HAP-1 (cell line): ENCODE results near the gene NUMBL.

ENCODE experiments used
- DNase-seq, 2 experiments: peaks; one replicate each; pipeline ENCODE4 v3.0.0-alpha.2; 2016 to 2020; ENCODE audit warnings: low spot score in 2 of 2
- H3K27me3 ChIP-seq: fragments of 250-450 bp; sonication (Bioruptor Pico); 2 replicates; pipeline ENCODE4 v1.5.1; 2020; ENCODE audit warnings: low read depth, mild to moderate bottlenecking, moderate library complexity
- H3K36me3 ChIP-seq: fragments of 250-450 bp; sonication (Bioruptor Pico); replicated peaks from 2 replicates; pipeline ENCODE4 v1.5.1; 2020; ENCODE audit warnings: mild to moderate bottlenecking
- H3K4me1 ChIP-seq: fragments of 250-450 bp; sonication (Bioruptor Pico); 2 replicates; pipeline ENCODE4 v1.5.1; 2020; ENCODE audit warnings: mild to moderate bottlenecking
- H3K4me3 ChIP-seq: fragments of 250-450 bp; sonication (Bioruptor Pico); 2 replicates; pipeline ENCODE4 v1.5.1; 2020; ENCODE audit warnings: mild to moderate bottlenecking, moderate library complexity
- H3K9me3 ChIP-seq: fragments of 250-450 bp; sonication (Bioruptor Pico); 2 replicates; pipeline ENCODE4 v1.5.1; 2020; ENCODE audit warnings: mild to moderate bottlenecking, moderate library complexity
- in situ Hi-C: fragments of 300-500 bp; cut with MboI; formaldehyde crosslinking; loops from 3 replicates; pipeline ENCODE4 v1.14.3; 2020; ENCODE audit warnings: low sequenced_read_pairs, inconsistent platforms, mixed read lengths

NUMBL gene

DNA sequence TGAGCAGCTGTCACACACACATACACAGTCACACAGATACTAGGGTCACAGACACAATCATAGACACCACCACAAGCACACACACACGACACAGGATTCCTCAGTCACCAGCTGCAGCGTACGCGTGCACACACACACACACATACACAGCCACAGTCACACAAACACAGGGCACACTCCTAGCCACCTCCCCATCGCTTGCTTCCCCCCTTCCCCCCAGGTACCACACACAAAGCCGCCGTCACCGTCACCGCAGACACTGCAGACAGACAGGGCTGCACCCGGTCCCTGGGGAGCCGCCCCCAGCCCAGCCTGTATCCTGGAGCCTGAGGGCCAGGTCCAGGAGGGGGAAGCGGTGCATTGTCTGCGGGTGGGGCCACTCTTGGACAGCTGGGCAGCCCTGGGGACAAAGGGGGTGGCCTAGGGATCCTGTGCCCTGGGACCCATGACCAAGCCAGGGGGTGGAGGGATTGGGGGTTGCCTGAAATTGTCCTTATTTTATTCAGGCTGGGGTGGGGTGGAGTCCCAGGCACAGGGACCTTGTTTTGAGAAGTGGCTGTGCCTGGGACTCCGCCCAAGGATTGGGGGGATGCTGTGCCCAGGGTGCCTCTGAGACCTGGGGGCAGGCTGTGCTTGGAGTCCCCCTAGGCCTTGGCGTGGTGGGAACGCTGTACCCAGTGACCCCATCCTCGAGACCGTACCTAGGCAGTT lies 957 bp downstream of the NUMBL start:
- Histone ChIP-seq H3K9me3 (no peaks in the 10 kb centered on the region), H3K4me1 (peaks cover 14% of the 10 kb centered on the region), H3K27me3 (no peaks in the 10 kb centered on the region), H3K36me3 (peaks cover 22% of the 10 kb centered on the region), H3K4me3 (peak overlapping the region; percentile 49)
- in situ Hi-C loops = no loop called here
- peak in 1 of 2 experiments; percentile 68 for DNase-seq

- Histone ChIP-seq H3K36me3 (peaks cover 20% of the 10 kb centered on the region), H3K9me3 (no peaks in the 10 kb centered on the region), H3K27me3 (no peaks in the 10 kb centered on the region), H3K4me3 (peak overlapping the region; percentile 49), H3K4me1 (peaks cover 14% of the 10 kb centered on the region)
- DNase-seq = no peak
- in situ Hi-C loops = no loop called here
These were observed 1.5 kb downstream of the NUMBL start for GRCh38 chr19:40688987-40689338.

GRCh38 chr19:40688309-40688708 lies 2.1 kb downstream of the NUMBL start:
- peaks cover 14% of the 10 kb centered on the region for H3K4me1 ChIP-seq
- DNase-seq = no peak
- no peaks in the 10 kb centered on the region for H3K27me3 ChIP-seq
- in situ Hi-C loops = no loop called here
- H3K36me3 ChIP-seq = peaks cover 20% of the 10 kb centered on the region
- H3K4me3 ChIP-seq = no peak overlapping the region
- no peaks in the 10 kb centered on the region for H3K9me3 ChIP-seq

DNA sequence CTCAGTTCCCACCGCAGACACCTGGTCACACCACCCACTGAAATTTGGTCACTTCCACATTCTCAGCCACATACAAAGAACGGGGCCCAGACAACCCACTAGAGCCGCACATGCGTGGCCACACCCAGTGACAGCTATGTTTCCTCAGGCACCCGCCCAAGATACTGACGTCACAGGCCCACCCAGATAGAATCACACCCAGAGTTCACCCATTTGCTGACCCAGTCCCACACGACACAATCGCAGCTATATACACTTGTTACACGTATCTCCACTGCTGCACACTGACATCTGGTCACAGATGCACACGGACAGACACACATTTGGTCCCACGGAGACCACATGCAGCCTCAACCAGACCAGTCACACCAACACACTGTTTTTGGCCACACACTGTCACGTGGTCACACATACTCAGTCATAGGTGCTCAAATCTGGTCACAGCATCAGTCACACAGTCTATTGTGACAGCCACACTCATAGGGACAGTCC lies 2.9 kb downstream of the NUMBL start:
- in situ Hi-C loops = no loop called here
- no peaks in the 10 kb centered on the region for H3K27me3 ChIP-seq
- H3K36me3 ChIP-seq = peaks cover 20% of the 10 kb centered on the region
- no peak overlapping the region for H3K4me3 ChIP-seq
- no peaks in the 10 kb centered on the region for H3K9me3 ChIP-seq
- H3K4me1 ChIP-seq = peaks cover 14% of the 10 kb centered on the region
- no peak for DNase-seq

GRCh38 chr19:40686882-40687524 lies 3.4 kb downstream of the NUMBL start:
- no peaks in the 10 kb centered on the region for H3K9me3 ChIP-seq
- peaks cover 14% of the 10 kb centered on the region for H3K4me1 ChIP-seq
- in situ Hi-C loops = no loop called here
- peaks cover 25% of the 10 kb centered on the region for H3K36me3 ChIP-seq
- DNase-seq = no peak
- H3K4me3 ChIP-seq = no peak overlapping the region
- H3K27me3 ChIP-seq = no peaks in the 10 kb centered on the region

DNA sequence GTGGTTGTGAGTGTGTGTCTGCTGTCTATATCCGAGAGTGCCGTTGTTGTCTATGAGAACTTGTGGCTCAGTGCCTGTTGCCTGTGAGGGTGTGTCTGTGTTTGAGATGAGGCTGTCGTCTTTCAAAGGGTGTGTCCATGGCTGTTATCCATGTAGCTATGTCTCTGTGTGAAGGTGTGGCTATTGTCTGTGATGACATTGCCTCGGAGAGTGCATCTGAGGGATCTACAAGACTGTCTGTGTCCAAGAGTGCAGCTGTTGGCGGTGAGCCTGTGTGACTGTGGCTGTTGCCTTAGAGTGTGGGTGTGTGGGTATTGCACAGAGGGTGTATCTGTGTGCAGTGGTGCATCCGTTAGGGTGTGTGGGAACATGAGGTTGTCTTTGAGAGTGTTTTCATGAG lies 4.9 kb downstream of the NUMBL start:
- H3K4me3 ChIP-seq = no peak overlapping the region
- no peaks in the 10 kb centered on the region for H3K27me3 ChIP-seq
- peaks cover 6% of the 10 kb centered on the region; the same call in 1 of the 2 replicates for H3K4me1 ChIP-seq
- DNase-seq = no peak
- peaks cover 27% of the 10 kb centered on the region for H3K36me3 ChIP-seq
- in situ Hi-C loops = no loop called here
- no peaks in the 10 kb centered on the region for H3K9me3 ChIP-seq

DNA sequence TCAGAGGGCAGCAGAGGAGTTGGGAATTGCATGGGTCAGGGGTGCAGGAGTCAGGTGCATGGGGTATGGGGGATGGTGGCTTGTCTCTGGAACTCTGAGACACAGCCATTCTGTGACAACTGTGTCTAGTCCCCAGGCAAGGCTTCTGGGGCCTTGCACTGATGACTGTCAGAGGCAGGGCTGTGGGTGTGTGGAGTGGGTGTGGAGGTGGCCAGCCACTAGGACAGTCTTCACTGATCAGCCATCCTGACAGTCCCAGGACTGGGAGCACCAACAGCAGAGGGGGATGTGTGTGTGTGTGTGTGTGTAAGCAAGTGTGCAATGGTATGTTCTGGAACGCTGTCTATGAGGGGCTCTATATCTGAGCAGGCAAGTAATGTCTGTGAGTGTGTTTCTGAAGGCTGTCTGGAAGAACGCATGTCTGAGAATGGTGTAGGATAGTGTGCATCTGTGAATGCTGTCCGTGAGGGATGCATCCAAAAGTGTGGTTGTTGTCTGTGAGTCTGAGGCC lies 5.4 kb downstream of the NUMBL start:
- no peak for DNase-seq
- in situ Hi-C loops = no loop called here
- Histone ChIP-seq H3K4me1 (peaks cover 6% of the 10 kb centered on the region; the same call in 1 of the 2 replicates), H3K4me3 (no peak overlapping the region), H3K36me3 (peaks cover 29% of the 10 kb centered on the region), H3K9me3 (no peaks in the 10 kb centered on the region), H3K27me3 (no peaks in the 10 kb centered on the region)

DNA sequence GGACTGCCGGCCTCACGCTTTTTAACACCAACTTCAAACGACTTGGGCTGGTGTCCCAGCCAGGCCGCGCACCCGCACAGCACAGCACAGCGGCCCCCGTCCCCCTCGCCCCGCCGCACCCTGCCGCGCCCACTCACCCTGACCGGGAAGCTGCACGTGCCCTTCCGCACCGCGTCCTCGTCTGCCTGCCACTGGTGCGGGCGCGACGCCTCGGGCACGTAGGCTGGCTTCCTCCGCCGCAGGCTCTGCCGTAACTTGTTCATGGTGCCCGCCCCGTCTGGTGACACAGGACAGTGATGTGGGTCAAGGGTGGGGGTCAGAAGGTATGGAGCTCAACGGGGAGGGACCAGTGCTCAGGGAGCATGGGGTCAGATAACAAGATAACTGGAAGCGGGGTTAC lies 6.2 kb downstream of the NUMBL start:
- Histone ChIP-seq H3K4me3 (no peak overlapping the region), H3K4me1 (peaks cover 5% of the 10 kb centered on the region; the same call in 1 of the 2 replicates), H3K9me3 (no peaks in the 10 kb centered on the region), H3K36me3 (peaks cover 34% of the 10 kb centered on the region), H3K27me3 (no peaks in the 10 kb centered on the region)
- in situ Hi-C loops = no loop called here
- DNase-seq = no peak

GRCh38 chr19:40683437-40683836 lies 7.0 kb downstream of the NUMBL start:
- DNase-seq = no peak
- H3K4me1 ChIP-seq = no peaks in the 10 kb centered on the region; the same call in 1 of the 2 replicates
- no peak overlapping the region for H3K4me3 ChIP-seq
- peaks cover 39% of the 10 kb centered on the region for H3K36me3 ChIP-seq
- no peaks in the 10 kb centered on the region for H3K27me3 ChIP-seq
- in situ Hi-C loops = no loop called here
- H3K9me3 ChIP-seq = no peaks in the 10 kb centered on the region

- in situ Hi-C loops = no loop called here
These were observed 8.0 kb downstream of the NUMBL start for GRCh38 chr19:40682431-40682964.

DNA sequence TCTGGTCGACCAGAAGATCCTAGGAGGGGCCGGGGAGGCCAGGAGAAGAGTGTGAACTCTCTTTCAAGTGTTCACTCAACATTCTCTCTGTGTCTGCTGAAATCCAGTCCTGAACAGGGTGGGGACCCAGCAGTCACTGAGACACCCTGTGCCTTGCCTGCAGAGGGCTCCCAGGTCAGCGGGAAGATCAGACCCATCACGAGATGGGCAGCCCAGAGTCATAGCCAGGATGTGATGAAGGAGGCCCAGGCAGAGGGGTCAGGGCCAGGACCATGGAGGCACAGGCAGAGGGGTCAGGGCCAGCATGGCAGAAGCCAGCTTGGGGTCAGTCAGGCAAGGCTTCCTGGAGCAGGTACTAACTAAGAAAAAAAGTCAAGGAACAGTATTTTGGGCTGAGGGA lies 9.4 kb downstream of the NUMBL start:
- peaks cover 49% of the 10 kb centered on the region for H3K36me3 ChIP-seq
- H3K4me3 ChIP-seq = no peak overlapping the region
- H3K27me3 ChIP-seq = no peaks in the 10 kb centered on the region
- DNase-seq = no peak
- H3K4me1 ChIP-seq = no peaks in the 10 kb centered on the region
- in situ Hi-C loops = no loop called here
- no peaks in the 10 kb centered on the region for H3K9me3 ChIP-seq

More at GRCh38 chr19:40682431-40682964, 8.0 kb downstream of the NUMBL start:
- Histone ChIP-seq H3K9me3 (no peaks in the 10 kb centered on the region), H3K36me3 (peaks cover 49% of the 10 kb centered on the region), H3K4me3 (no peak overlapping the region), H3K4me1 (no peaks in the 10 kb centered on the region), H3K27me3 (no peaks in the 10 kb centered on the region)
- DNase-seq = no peak

- no peak for DNase-seq
- H3K27me3 ChIP-seq = no peaks in the 10 kb centered on the region
- no peaks in the 10 kb centered on the region for H3K4me1 ChIP-seq
- no peaks in the 10 kb centered on the region for H3K9me3 ChIP-seq
- peaks cover 62% of the 10 kb centered on the region for H3K36me3 ChIP-seq
- no peak overlapping the region for H3K4me3 ChIP-seq
- in situ Hi-C loops = no loop called here
These were observed 13.3 kb downstream of the NUMBL start for GRCh38 chr19:40677156-40677555.

DNA sequence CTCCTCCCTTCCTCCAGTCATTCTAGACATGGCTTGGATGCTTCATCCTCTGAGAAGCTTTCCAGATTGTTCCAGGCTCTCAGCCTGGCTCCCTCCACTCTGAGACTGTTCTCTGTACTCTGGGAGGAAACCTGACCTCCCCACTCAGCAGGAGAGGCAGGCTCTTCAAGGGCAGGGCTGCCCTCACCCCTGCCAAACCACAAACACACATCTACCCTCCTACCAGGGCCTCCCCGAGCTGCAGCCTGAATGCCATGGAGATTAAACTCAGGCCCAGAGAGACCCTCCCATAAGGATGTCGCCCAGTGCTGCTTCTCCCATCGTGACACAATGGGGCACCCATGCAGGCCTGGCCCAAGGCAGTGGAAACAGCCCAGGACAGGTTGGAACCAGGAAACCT lies 16.2 kb downstream of the NUMBL start:
- peaks cover 63% of the 10 kb centered on the region for H3K36me3 ChIP-seq
- no peaks in the 10 kb centered on the region for H3K4me1 ChIP-seq
- no peak for DNase-seq
- H3K9me3 ChIP-seq = no peaks in the 10 kb centered on the region
- in situ Hi-C loops = loop anchor here (25.0 kb wide), 1 partner anchor 238 kb away; no protein-coding TSS in a partner anchor
- no peak overlapping the region for H3K4me3 ChIP-seq
- H3K27me3 ChIP-seq = no peaks in the 10 kb centered on the region

DNA sequence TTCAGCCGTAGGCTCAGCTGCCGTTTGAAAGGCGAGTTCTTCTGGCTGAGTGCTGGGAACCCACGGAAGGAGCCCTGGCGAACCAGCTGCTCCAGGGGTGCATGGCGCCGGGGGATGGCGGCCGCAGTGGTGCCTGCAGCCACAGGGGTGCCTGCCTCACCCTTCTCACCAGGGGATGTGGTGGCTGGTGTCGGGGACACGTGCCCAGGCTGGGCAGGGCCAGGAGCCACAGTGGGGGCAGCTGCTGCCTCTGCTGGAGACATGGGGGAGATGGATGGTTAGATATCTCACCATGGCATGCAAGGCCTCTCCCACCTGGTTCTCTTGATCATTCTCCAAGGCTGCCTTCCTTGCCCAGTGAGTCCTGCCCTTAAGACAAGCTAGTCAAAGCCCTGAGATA lies 17.1 kb downstream of the NUMBL start:
- H3K27me3 ChIP-seq = no peaks in the 10 kb centered on the region
- no peaks in the 10 kb centered on the region for H3K9me3 ChIP-seq
- in situ Hi-C loops = loop anchor here (25.0 kb wide), 1 partner anchor 239 kb away; no protein-coding TSS in a partner anchor
- DNase-seq = no peak
- no peaks in the 10 kb centered on the region for H3K4me1 ChIP-seq
- no peak overlapping the region for H3K4me3 ChIP-seq
- peaks cover 67% of the 10 kb centered on the region for H3K36me3 ChIP-seq
